Natural killer cell (primary cell): ENCODE results near the gene CFAP92. TPM values are rescaled to one million over a fixed set of nuclear protein-coding genes. Genes with fewer than 3 reads are reported as not detected.
A peak's percentile ranks its signal among the peaks of the same experiment; 100 is the strongest.

ENCODE experiments used
- ATAC-seq, 3 donors: fragments of 150-1000 bp in 2 of 3; fragments of 200-7000 bp in 1 of 3; cut with Tn5 transposase; 1 replicate in 1 of 3; 2 replicates in 2 of 3; pipeline ENCODE4 v1.10.0; 2021; ENCODE audit warnings: mild to moderate bottlenecking in 2 of 3, moderate library complexity in 2 of 3
- DNase-seq, 2 donors: peaks; one replicate each; pipeline versions ENCODE4 v3.0.0 to v3.0.0-alpha.2; 2013 to 2021; ENCODE audit warnings: mixed read lengths in 1 of 2
- H3K27ac ChIP-seq: one replicate; pipeline ENCODE4 v1.5.1; 2013; ENCODE audit warnings: mild to moderate bottlenecking, low read length
- H3K27me3 ChIP-seq: one replicate; pipeline ENCODE4 v1.6.1; 2013; ENCODE audit warnings: low read length; ENCODE audit not compliant: control insufficient read depth, insufficient read depth
- H3K36me3 ChIP-seq: one replicate; pipeline ENCODE4 v1.6.1; 2013; ENCODE audit warnings: low read length; ENCODE audit not compliant: control insufficient read depth, insufficient read depth
- H3K4me1 ChIP-seq: one replicate; pipeline ENCODE4 v1.6.1; 2013; ENCODE audit warnings: low read length; ENCODE audit not compliant: control insufficient read depth, insufficient read depth
- H3K4me3 ChIP-seq: one replicate; pipeline ENCODE4 v1.5.1; 2013; ENCODE audit warnings: low read length
- H3K9me3 ChIP-seq: one replicate; pipeline ENCODE4 v1.6.1; 2013; ENCODE audit warnings: low read length; ENCODE audit not compliant: control insufficient read depth, insufficient read depth
- H3K27ac Mint-ChIP-seq, 2 donors: one replicate each; pipeline ENCODE4 v1.8.0; 2022; ENCODE audit warnings: mild to moderate bottlenecking in 2 of 2, mixed read lengths in 2 of 2, moderate library complexity in 1 of 2
- H3K27me3 Mint-ChIP-seq, 2 donors: one replicate each; pipeline ENCODE4 v1.8.0; 2022; ENCODE audit warnings: low read depth in 2 of 2, mixed read lengths in 2 of 2
- H3K36me3 Mint-ChIP-seq: one replicate; pipeline ENCODE4 v1.8.0; 2022; ENCODE audit warnings: mixed read lengths
- H3K4me1 Mint-ChIP-seq, 2 donors: one replicate each; pipeline ENCODE4 v1.8.0; 2022; ENCODE audit warnings: mixed read lengths in 2 of 2
- H3K4me3 Mint-ChIP-seq: one replicate; pipeline ENCODE4 v1.8.0; 2022; ENCODE audit warnings: mild to moderate bottlenecking, moderate library complexity, mixed read lengths
- H3K9me3 Mint-ChIP-seq, 2 donors: one replicate each; pipeline ENCODE4 v1.8.0; 2022; ENCODE audit warnings: mixed read lengths in 2 of 2
- WGBS: methylation state at CpG from one replicate; pipeline ENCODE4 v1.1.7; 2013; ENCODE audit warnings: missing lambda C conversion rate; ENCODE audit not compliant: insufficient coverage; 5-methylcytosine and 5-hydroxymethylcytosine counted together
- intact Hi-C: fragments of 100-400 bp; cut with micrococcal nuclease; formaldehyde crosslinking; loops from one replicate; pipeline ENCODE4 v1.14.2; 2022
- total RNA-seq, 4 donors: library from RNA; stranded (reverse); fragments of 120-200 nt in 1 of 4; gene quantifications; one replicate each; pipeline versions ENCODE4 v1.2.3 to v1.2.4, GENCODE V29; 2013 to 2022
- TF ChIP-seq, protein P1 (sequence below): fragments of 200-600 bp; IDR thresholded peaks from one replicate; pipeline ENCODE4 v1.8.0; 2022; ENCODE audit warnings: antibody characterized with exemption

The CFAP92 gene
- total RNA-seq, 3 donors from 2014 or later (not counting 1 experiment from before 2014, with no cell fraction given) = 0.26 to 0.43 (median 0.41) TPM

DNA sequence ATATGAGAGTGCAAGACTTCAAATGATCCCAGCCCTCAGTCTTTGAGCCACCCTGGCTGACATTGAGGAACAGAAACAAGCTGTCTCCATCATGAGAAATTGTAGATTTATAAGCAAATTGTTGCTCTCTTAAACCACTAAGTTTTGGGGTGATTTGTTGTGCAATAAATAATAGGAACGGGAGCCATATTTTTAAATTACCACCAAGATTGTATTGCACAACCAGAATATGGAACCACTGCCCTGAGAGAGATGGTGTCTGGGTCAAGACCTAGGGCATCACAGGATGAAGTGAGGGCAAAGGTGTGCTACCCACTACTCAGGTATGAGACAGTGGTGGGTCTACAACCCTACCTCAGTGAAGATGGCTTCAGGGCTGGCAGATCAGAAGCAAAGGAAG is 2.3 kb upstream of the CFAP92 start:
- peaks cover 21% of the 10 kb centered on the region for H3K4me1 ChIP-seq
- H3K36me3 ChIP-seq = no peaks in the 10 kb centered on the region
- H3K36me3 Mint-ChIP-seq = no peaks in the 10 kb centered on the region
- no peak overlapping the region for H3K4me3 ChIP-seq
- WGBS = no CpG with 5 or more reads among the region's 1 CpG
- H3K4me3 Mint-ChIP-seq = no peak overlapping the region
- peaks cover 19 to 22% of the 10 kb centered on the region in 2 donors for H3K27me3 Mint-ChIP-seq
- TF ChIP-seq, protein P1, sequence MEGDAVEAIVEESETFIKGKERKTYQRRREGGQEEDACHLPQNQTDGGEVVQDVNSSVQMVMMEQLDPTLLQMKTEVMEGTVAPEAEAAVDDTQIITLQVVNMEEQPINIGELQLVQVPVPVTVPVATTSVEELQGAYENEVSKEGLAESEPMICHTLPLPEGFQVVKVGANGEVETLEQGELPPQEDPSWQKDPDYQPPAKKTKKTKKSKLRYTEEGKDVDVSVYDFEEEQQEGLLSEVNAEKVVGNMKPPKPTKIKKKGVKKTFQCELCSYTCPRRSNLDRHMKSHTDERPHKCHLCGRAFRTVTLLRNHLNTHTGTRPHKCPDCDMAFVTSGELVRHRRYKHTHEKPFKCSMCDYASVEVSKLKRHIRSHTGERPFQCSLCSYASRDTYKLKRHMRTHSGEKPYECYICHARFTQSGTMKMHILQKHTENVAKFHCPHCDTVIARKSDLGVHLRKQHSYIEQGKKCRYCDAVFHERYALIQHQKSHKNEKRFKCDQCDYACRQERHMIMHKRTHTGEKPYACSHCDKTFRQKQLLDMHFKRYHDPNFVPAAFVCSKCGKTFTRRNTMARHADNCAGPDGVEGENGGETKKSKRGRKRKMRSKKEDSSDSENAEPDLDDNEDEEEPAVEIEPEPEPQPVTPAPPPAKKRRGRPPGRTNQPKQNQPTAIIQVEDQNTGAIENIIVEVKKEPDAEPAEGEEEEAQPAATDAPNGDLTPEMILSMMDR = no peak
- intact Hi-C loops = no loop called here
- H3K9me3 ChIP-seq = no peaks in the 10 kb centered on the region
- H3K27me3 ChIP-seq = peaks cover 12% of the 10 kb centered on the region
- H3K27ac Mint-ChIP-seq = peak overlapping the region in 1 of 2 donors; percentile 76
- no peak overlapping the region for H3K27ac ChIP-seq
- peaks cover 16 to 23% of the 10 kb centered on the region in 2 donors for H3K4me1 Mint-ChIP-seq
- no peaks in the 10 kb centered on the region for H3K9me3 Mint-ChIP-seq
- ATAC-seq (no peak), DNase-seq (no peak)

DNA sequence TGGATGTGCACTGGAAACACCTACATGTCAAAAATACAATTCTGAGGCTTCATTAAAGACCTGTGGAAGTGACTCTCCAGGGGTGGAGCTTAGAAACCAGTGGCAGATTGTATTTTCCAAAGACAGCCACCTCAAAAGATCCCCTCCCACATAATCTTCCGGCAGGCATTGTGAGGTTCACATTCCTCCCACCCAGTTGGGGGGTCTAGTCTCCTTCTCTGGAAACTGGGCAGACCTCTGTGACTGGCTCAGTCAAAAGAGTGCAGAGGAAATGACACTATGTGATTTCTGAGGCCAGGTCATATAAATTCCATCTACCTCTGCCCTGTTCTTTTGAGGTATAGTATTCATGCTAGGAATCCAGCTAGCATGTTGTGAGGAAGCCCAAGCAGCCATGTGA is 1.9 kb upstream of the CFAP92 start:
- DNase-seq (no peak), ATAC-seq (no peak)
- Mint-ChIP-seq H3K27ac (peak overlapping the region in 1 of 2 donors; percentile 76), H3K27me3 (peaks cover 17 to 19% of the 10 kb centered on the region in 2 donors), H3K9me3 (no peaks in the 10 kb centered on the region), H3K4me1 (peaks cover 16 to 19% of the 10 kb centered on the region in 2 donors), H3K4me3 (no peak overlapping the region), H3K36me3 (no peaks in the 10 kb centered on the region)
- H3K36me3 ChIP-seq = no peaks in the 10 kb centered on the region
- H3K27me3 ChIP-seq = peaks cover 8% of the 10 kb centered on the region
- intact Hi-C loops = no loop called here
- TF ChIP-seq, protein P1 = no peak
- H3K9me3 ChIP-seq = no peaks in the 10 kb centered on the region
- 88% methylated on average over 1 of the region's 1 CpG for WGBS
- peaks cover 16% of the 10 kb centered on the region for H3K4me1 ChIP-seq
- no peak overlapping the region for H3K27ac ChIP-seq
- H3K4me3 ChIP-seq = no peak overlapping the region

DNA sequence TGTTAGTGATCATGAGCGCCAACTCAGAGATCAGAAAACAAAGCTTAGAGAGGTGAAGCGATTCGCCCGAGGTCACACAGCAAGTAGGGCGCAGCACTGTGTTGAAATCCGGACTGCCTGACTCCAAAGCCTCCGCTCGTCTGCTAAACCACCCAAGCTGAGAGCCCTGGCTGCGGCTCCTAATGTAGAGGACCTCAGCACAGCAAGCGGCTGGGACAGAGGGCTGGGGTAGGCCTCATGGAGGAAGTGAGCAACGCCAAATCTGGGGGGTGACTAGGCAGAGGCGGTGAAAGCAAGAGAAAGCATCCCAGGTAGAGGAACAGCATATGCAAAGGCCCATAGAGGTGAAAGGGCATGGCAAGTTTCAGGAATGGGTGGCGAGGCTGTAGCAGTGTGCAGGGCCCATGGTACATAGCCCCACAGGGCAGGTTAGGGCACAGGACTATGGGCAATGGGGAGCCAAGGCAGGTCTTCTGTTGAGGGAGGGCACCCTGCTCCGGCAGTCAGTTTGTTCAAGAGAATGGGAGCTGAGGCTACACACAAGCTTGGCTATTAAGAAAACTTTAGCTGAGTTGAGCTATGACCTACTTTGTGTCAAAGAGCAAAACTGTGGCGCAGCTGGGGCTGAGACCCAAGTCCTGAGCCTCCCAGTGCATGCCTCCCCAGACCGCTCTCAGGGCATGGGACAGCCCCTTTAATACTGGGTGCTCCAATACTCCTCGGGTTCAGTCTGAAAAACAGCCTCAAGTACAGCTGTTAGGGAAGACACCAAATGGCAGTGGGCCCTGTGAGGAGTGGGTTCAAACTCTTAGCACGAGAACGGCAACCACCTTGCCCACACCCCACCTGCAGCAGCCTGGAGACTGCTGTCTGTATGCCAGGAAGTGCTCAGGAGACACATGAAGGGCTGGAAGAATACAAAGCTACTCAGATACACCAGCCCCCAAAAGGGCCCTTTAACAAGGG is 988 bp upstream of the CFAP92 start:
- Mint-ChIP-seq H3K27me3 (peaks cover 9 to 12% of the 10 kb centered on the region in 2 donors), H3K27ac (peak overlapping the region in 1 of 2 donors; percentile 76), H3K36me3 (no peaks in the 10 kb centered on the region), H3K4me1 (peaks cover 16 to 18% of the 10 kb centered on the region in 2 donors), H3K4me3 (peak overlapping the region; percentile 65), H3K9me3 (no peaks in the 10 kb centered on the region)
- peak overlapping the region; percentile 18 for H3K4me3 ChIP-seq
- ATAC-seq (no peak), DNase-seq (no peak)
- intact Hi-C loops = no loop called here
- H3K36me3 ChIP-seq = no peaks in the 10 kb centered on the region
- H3K27ac ChIP-seq = no peak overlapping the region
- H3K4me1 ChIP-seq = peaks cover 15% of the 10 kb centered on the region
- no peaks in the 10 kb centered on the region for H3K27me3 ChIP-seq
- H3K9me3 ChIP-seq = no peaks in the 10 kb centered on the region
- 82% methylated on average over 19 of the region's 19 CpGs for WGBS
- TF ChIP-seq, protein P1 = no peak
